H1 (cell line): ENCODE measurements around the gene DBH. TPM values are rescaled to one million over a fixed set of nuclear protein-coding genes. Genes with fewer than 3 reads are reported as not detected.

ENCODE experiments used
- CTCF ChIA-PET: fragments of 300-600 bp; sonication (Branson Sonifier 250); formaldehyde crosslinking; loops from one replicate; lab custom pipeline; 2021; ENCODE audit not compliant: partially characterized antibody; lab: Charles Lee
- POLR2A ChIA-PET: fragments of 300-600 bp; sonication (Branson Sonifier 250); formaldehyde crosslinking; loops from one replicate; lab custom pipeline; 2021; ENCODE audit warnings: inconsistent platforms; ENCODE audit not compliant: partially characterized antibody; lab: Charles Lee
- DNase-seq, 2 experiments: peaks; one replicate each; pipeline versions ENCODE4 v3.0.0 to v3.0.0-alpha.2; 2010 to 2022; ENCODE audit warnings: low spot score in 2 of 2, low read depth in 1 of 2, mixed read lengths in 1 of 2
- FAIRE-seq: peaks from 2 replicates; lab custom pipeline; 2011; peaks lifted over from hg19 to GRCh38; lab: Jason Lieb, UNC
- H2AFZ ChIP-seq: 2 replicates; pipeline ENCODE4 v1.8.1; 2012; ENCODE audit warnings: low read length, inconsistent platforms
- H2AK5ac ChIP-seq: 2 replicates; pipeline ENCODE4 v1.6.1; 2013; ENCODE audit warnings: low read depth, low read length
- H2BK120ac ChIP-seq: replicated peaks from 2 replicates; pipeline ENCODE3; 2013; ENCODE audit warnings: low read depth, low read length, inconsistent platforms
- H2BK12ac ChIP-seq: 2 replicates; pipeline ENCODE4 v1.6.1; 2013; ENCODE audit warnings: low read depth, low read length
- H2BK15ac ChIP-seq: 2 replicates; pipeline ENCODE4 v1.6.1; 2013; ENCODE audit warnings: low read length
- H2BK20ac ChIP-seq: 2 replicates; pipeline ENCODE4 v1.6.1; 2013; ENCODE audit warnings: low read length
- H2BK5ac ChIP-seq: 2 replicates; pipeline ENCODE4 v1.6.1; 2013; ENCODE audit warnings: low read depth, low read length
- H3K14ac ChIP-seq: 2 replicates; pipeline ENCODE4 v1.6.1; 2013; ENCODE audit warnings: inconsistent platforms; ENCODE audit not compliant: insufficient read length
- H3K18ac ChIP-seq: 2 replicates; pipeline ENCODE4 v1.6.1; 2013; ENCODE audit warnings: low read length; ENCODE audit errors: extremely low read depth
- H3K23ac ChIP-seq: 2 replicates; pipeline ENCODE4 v1.6.1; 2013; ENCODE audit warnings: inconsistent platforms; ENCODE audit not compliant: insufficient read length
- H3K23me2 ChIP-seq: 2 replicates; pipeline ENCODE4 v1.6.1; 2013; ENCODE audit warnings: low read depth, low read length
- H3K27ac ChIP-seq: 2 replicates; pipeline ENCODE4 v1.6.1; 2011; ENCODE audit warnings: low read depth, low read length, inconsistent platforms
- H3K27me3 ChIP-seq, 4 experiments: replicated peaks in 1 of 4; 1 replicate in 1 of 4; 2 replicates in 3 of 4; pipeline versions ENCODE4 v1.6.1 to v1.8.1; 2011 to 2013; ENCODE audit warnings: low read length in 3 of 4, mild to moderate bottlenecking in 3 of 4, inconsistent platforms in 2 of 4, mixed read lengths in 2 of 4, moderate library complexity in 1 of 4; ENCODE audit not compliant: control insufficient read depth in 3 of 4, insufficient read depth in 3 of 4; ENCODE audit errors: extremely low read depth in 1 of 4
- H3K36me3 ChIP-seq, 4 experiments: 2 replicates each; pipeline versions ENCODE4 v1.6.1 to v1.8.1; 2011 to 2013; ENCODE audit warnings: mild to moderate bottlenecking in 4 of 4, low read length in 3 of 4, moderate library complexity in 2 of 4, control low read depth in 1 of 4, inconsistent platforms in 1 of 4; ENCODE audit not compliant: insufficient read depth in 4 of 4, control insufficient read depth in 2 of 4
- H3K4ac ChIP-seq: replicated peaks from 2 replicates; pipeline ENCODE3; 2013; ENCODE audit warnings: low read length, low read depth, mixed read lengths, inconsistent platforms; ENCODE audit not compliant: insufficient read length
- H3K4me1 ChIP-seq, 4 experiments: replicated peaks in 1 of 4; 1 replicate in 1 of 4; 2 replicates in 3 of 4; pipeline versions ENCODE4 v1.6.1 to v1.8.1; 2011 to 2013; ENCODE audit warnings: low read length in 3 of 4, inconsistent platforms in 2 of 4, mixed read lengths in 1 of 4; ENCODE audit not compliant: insufficient read depth in 4 of 4, control insufficient read depth in 3 of 4
- H3K4me2 ChIP-seq, 2 experiments: 2 replicates each; pipeline versions ENCODE4 v1.6.1 to v1.8.1; 2011 to 2013; ENCODE audit warnings: low read depth in 2 of 2, low read length in 2 of 2, control low read depth in 1 of 2, inconsistent platforms in 1 of 2, mild to moderate bottlenecking in 1 of 2; ENCODE audit not compliant: insufficient read depth in 1 of 2
- H3K4me3 ChIP-seq, 4 experiments: fragments of 200-600, 300-600 bp in 1 of 4; sonication (generic), shearing (Covaris generic), sonication (Bioruptor Twin) in 1 of 4; 2 replicates each; pipeline versions ENCODE4 v1.5.1 to v1.8.1; 2011 to 2016; ENCODE audit warnings: low read length in 4 of 4, low read depth in 3 of 4, control low read depth in 2 of 4, inconsistent platforms in 2 of 4, mild to moderate bottlenecking in 2 of 4, mixed read lengths in 1 of 4, moderate library complexity in 1 of 4; ENCODE audit not compliant: insufficient read depth in 2 of 4; ENCODE audit errors: extremely low read depth in 1 of 4
- H3K56ac ChIP-seq: replicated peaks from 2 replicates; pipeline ENCODE3; 2013; ENCODE audit warnings: low read depth, mild to moderate bottlenecking, mixed read lengths, low read length, inconsistent platforms; ENCODE audit not compliant: insufficient read length
- H3K79me1 ChIP-seq: 2 replicates; pipeline ENCODE4 v1.6.1; 2013; ENCODE audit warnings: low read depth, low read length, control low read depth
- H3K79me2 ChIP-seq, 2 experiments: 2 replicates each; pipeline versions ENCODE4 v1.6.1 to v1.8.1; 2012 to 2013; ENCODE audit warnings: low read length in 2 of 2, mild to moderate bottlenecking in 2 of 2, inconsistent platforms in 1 of 2; ENCODE audit not compliant: insufficient read depth in 2 of 2, control insufficient read depth in 1 of 2
- H3K9ac ChIP-seq, 4 experiments: replicated peaks in 1 of 4; 1 replicate in 1 of 4; 2 replicates in 3 of 4; pipeline versions ENCODE4 v1.6.1 to v1.8.1; 2011 to 2013; ENCODE audit warnings: low read depth in 3 of 4, low read length in 3 of 4, control low read depth in 2 of 4, mild to moderate bottlenecking in 2 of 4, moderate library complexity in 2 of 4, inconsistent platforms in 1 of 4; ENCODE audit errors: extremely low read depth in 1 of 4
- H3K9me3 ChIP-seq, 2 experiments: 2 replicates each; pipeline versions ENCODE4 v1.6.1 to v1.8.1; 2012 to 2013; ENCODE audit warnings: mild to moderate bottlenecking in 2 of 2, moderate library complexity in 2 of 2, control low read depth in 1 of 2, inconsistent platforms in 1 of 2, low read depth in 1 of 2, low read length in 1 of 2, mixed read lengths in 1 of 2; ENCODE audit not compliant: insufficient read depth in 2 of 2
- H4K20me1 ChIP-seq, 2 experiments: replicated peaks in 1 of 2; 2 replicates each; pipeline versions ENCODE3 to v1.8.1; 2011 to 2013; ENCODE audit warnings: inconsistent platforms in 2 of 2, low read length in 2 of 2, mild to moderate bottlenecking in 1 of 2; ENCODE audit not compliant: insufficient read depth in 2 of 2, control insufficient read depth in 1 of 2
- H4K5ac ChIP-seq: 2 replicates; pipeline ENCODE4 v1.6.1; 2013; ENCODE audit warnings: low read length, low read depth, mixed read lengths, inconsistent platforms; ENCODE audit not compliant: insufficient read length
- H4K8ac ChIP-seq: 2 replicates; pipeline ENCODE4 v1.8.0; 2013; ENCODE audit warnings: mild to moderate bottlenecking, moderate library complexity, low read length, inconsistent platforms; ENCODE audit not compliant: insufficient read depth; ENCODE audit errors: extremely low read depth
- H4K91ac ChIP-seq: replicated peaks from 2 replicates; pipeline ENCODE3; 2013; ENCODE audit warnings: low read length, mixed read lengths, inconsistent platforms; ENCODE audit not compliant: insufficient read length
- CHD2 ChIP-seq: IDR thresholded peaks from 2 replicates; pipeline ENCODE4 v1.6.1; 2012; ENCODE audit warnings: low read length, improper control_type of control experiment
- CREB1 ChIP-seq: IDR thresholded peaks from 2 replicates; pipeline ENCODE4 v1.6.1; 2012; ENCODE audit warnings: inconsistent platforms
- HDAC6 ChIP-seq: IDR thresholded peaks from one replicate; pipeline ENCODE4 v1.7.1; 2012; ENCODE audit warnings: low read depth, mild to moderate bottlenecking, inconsistent platforms, low read length, moderate library complexity
- POLR2A ChIP-seq, 2 experiments: IDR thresholded peaks; 1 replicate in 1 of 2; 2 replicates in 1 of 2; pipeline ENCODE4 v1.6.1; 2011; ENCODE audit warnings: low read depth in 2 of 2, low read length in 2 of 2, mild to moderate bottlenecking in 2 of 2; ENCODE audit errors: control extremely low read depth in 1 of 2
- TAF1 ChIP-seq: IDR thresholded peaks from 2 replicates; pipeline ENCODE4 v1.6.1; 2011; ENCODE audit warnings: mild to moderate bottlenecking, low read depth, low read length
- ZNF274 ChIP-seq: IDR thresholded peaks from 2 replicates; pipeline ENCODE4 v1.7.0; 2012; ENCODE audit warnings: low read length, borderline replicate concordance; ENCODE audit errors: extremely low read depth
- WGBS, 2 experiments: shearing (Covaris generic) in 1 of 2; methylation state at CpG; one replicate each; pipeline versions ENCODE4 v1.1.6 to v1.1.7; 2013 to 2015; ENCODE audit warnings: low lambda C conversion rate in 2 of 2, mixed read lengths in 2 of 2, inconsistent platforms in 1 of 2, low coverage in 1 of 2, missing lambda C conversion rate in 1 of 2; ENCODE audit not compliant: insufficient replicate concordance in 2 of 2, insufficient coverage in 1 of 2, insufficient read length in 1 of 2; ENCODE audit errors: extremely low coverage in 1 of 2, missing lambda C conversion rate in 1 of 2; 5-methylcytosine and 5-hydroxymethylcytosine counted together
- polyA plus RNA-seq, 7 experiments: library from polyadenylated mRNA; depleted of rRNA in 3 of 7; stranded (reverse) in 5 of 7; unstranded in 2 of 7; fragments of >200 nt in 5 of 7; fragments of 200-250 nt in 2 of 7; gene quantifications; 1 replicate in 5 of 7; 2 replicates in 1 of 7; 4 replicates in 1 of 7; pipeline versions ENCODE4 v1.2.1 to v1.2.3, GENCODE V29; 2011 to 2013; ENCODE audit warnings: missing spikeins in 2 of 7, mixed read lengths in 2 of 7
- total RNA-seq: library from RNA; stranded (reverse); fragmentation: NEBNext Ultra II Directional; extraction: Animal tissue kit (Norgen Biotek cat#: 25700); gene quantifications from 2 replicates; pipeline ENCODE4 v1.2.1, GENCODE V29; 2021

DBH gene
- total and polyA plus RNA-seq, 2 of the 8 experiments (the other 6 are each of a cell fraction or from before 2014, with no cell fraction given), result 0.18 TPM; not detected in 1

- Histone ChIP-seq H3K14ac (no peak overlapping the region), H2AFZ (no peak overlapping the region), H4K5ac (no peak overlapping the region), H3K23ac (no peak overlapping the region), H3K56ac (no peak overlapping the region), H3K4me3 (no peak overlapping the region), H4K8ac (no peak overlapping the region), H3K79me2 (no peaks in the 10 kb centered on the region), H2BK15ac (0 out of 2 replicates have a peak overlapping the region, but pooled peaks have one; percentile 61), H2BK120ac (no peak overlapping the region), H3K36me3 (no peaks in the 10 kb centered on the region), H3K4me2 (no peak overlapping the region), H3K23me2 (no peaks in the 10 kb centered on the region), H3K79me1 (no peaks in the 10 kb centered on the region), H3K4me1 (peaks cover 3 to 22% (median 17%) of the 10 kb centered on the region in 4 experiments), H4K20me1 (no peaks in the 10 kb centered on the region), H4K91ac (peak overlapping the region; percentile 56), H2AK5ac (no peak overlapping the region), H3K4ac (no peak overlapping the region), H3K27me3 (no peaks in the 10 kb centered on the region), H3K9ac (no peak overlapping the region), H3K27ac (no peak overlapping the region), H2BK5ac (no peak overlapping the region), H3K9me3 (peaks cover 0 to 3% of the 10 kb centered on the region in 2 experiments; a peak in 1 of 4 replicates), H2BK20ac (peak overlapping the region; percentile 61; the same call in 1 of the 2 replicates), H2BK12ac (0 out of 2 replicates have a peak overlapping the region, but pooled peaks have one; percentile 27), H3K18ac (no peak overlapping the region)
- CTCF ChIA-PET, result interaction anchor here (1.1 to 6.1 kb wide), 5 partner anchors 7 to 173 kb away, joined by 3 to 46 read pairs (median 8); no protein-coding TSS in a partner anchor
- FAIRE-seq (no peak), DNase-seq (no peak)
- WGBS, 2 experiments, result 90% methylated on average over 8 of the region's 8 CpGs; no CpG with 5 or more reads in 1 of the 2 experiments
- POLR2A ChIA-PET, result interaction anchor here (0.9 to 1.1 kb wide), 2 partner anchors 17 to 211 kb away, joined by 3 read pairs; no protein-coding TSS in a partner anchor
- TF ChIP-seq CHD2 (no peak), POLR2A (IDR thresholded peaks at IDR 0.05; ENCODE audit: control extremely low read depth in 1 of 2, low read depth in 2 of 2, low read length in 2 of 2) (no peak), HDAC6 (no peak), ZNF274 (no peak), CREB1 (no peak), TAF1 (no peak)
These were observed 49.1 kb upstream of the DBH start for GRCh38 chr9:133587051-133587450.
